HUDEP-2 (cell line): Measurements from ENCODE around the gene PIP5K1C.
"Not testable (repeated sequence)": the region's sequence is repeated elsewhere in the genome, so short reads cannot be mapped to it uniquely, and the experiment has no call there.

Experiments used
- DNase-seq, 76 experiments: peaks; one replicate each; lab custom pipeline; 2025; ENCODE audit not compliant: unreplicated experiment in 76 of 76; lab: John Stamatoyannopoulos, UW

PIP5K1C gene

GRCh38 chr19:3679581-3679980 lies 20.7 kb downstream of the PIP5K1C start:
- no peak for DNase-seq

DNA sequence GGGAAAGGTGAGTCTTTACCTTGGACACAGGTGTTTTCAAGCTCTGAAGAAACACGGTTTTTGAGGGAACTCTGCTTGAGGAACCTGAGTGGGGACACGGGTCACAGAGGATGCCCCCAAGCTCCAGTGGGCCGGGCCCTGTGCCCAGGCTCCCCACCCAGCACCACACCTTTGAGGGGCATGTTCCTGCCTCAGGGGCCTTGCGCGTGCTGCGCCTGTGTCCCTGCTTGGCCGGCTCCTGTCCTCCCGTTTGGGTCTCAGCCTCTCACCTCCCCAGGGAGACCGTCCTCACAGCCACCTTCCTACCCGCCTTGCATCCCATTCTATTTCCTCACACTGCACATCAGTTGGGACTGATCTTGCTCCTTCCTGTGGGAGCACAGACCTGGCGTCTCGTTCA lies 21.1 kb downstream of the PIP5K1C start:
- DNase-seq, result no peak

GRCh38 chr19:3678188-3678587 lies 22.1 kb downstream of the PIP5K1C start:
- no peak for DNase-seq

DNA sequence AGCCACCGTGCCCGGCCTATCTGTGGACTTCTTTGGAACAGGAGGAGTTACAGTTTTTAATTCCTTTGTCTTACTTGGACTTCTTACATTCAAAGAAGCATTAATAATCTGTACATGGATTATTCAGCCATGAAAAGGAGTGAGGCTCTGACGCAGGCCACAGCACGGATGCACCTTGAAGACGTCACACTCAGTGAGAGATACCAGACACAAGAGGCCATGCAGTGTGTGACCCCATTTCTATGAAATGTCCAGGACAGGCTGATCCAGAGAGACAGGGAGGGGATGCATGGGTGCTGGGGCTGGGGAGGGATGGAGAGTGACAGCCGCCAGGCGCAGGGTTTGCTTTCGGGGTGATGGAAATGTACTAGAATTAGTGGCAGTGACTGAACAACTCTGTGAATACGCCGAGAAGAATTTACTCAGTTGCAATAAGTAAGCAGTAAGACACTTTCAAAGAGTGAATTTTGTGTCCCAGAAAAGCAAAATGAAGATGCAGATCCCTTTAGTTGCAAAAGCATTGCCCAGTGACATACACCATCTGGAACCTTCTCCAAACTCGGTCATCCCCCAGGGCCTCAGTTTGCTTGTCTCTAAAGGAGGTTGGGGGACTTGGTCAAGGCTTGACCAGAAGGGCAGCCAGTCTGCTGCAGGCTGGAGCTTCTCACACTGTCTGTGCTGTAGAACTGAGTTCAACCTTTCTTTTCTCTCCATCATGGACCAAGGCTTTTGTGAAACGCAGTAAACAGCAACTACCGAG lies 25.3 kb downstream of the PIP5K1C start:
- DNase-seq, result no peak

- DNase-seq, result no peak
These were observed 26.5 kb downstream of the PIP5K1C start for GRCh38 chr19:3673506-3674439.

DNA sequence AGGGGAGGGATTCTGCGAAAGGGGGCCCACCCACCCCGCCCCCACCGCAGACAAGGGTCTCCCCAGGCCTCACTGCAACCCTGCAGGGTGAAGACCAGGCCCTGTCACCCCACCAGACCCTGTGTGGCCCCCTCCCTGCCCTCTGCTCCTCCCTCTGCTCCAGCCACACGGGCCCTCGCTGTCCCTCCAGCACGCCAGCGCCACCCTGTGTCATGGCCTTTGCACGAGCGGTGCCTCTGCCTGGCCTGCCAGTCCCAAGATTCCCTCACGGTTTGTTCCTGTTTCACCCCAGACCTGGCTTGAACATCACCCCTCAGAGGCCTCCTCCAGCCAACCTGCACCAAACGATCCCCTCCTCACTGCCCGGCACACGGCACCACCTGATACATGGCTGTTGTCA lies 27.3 kb downstream of the PIP5K1C start:
- DNase-seq, result no peak

- no peak for DNase-seq
These were observed 27.7 kb downstream of the PIP5K1C start for GRCh38 chr19:3672575-3672948.

DNA sequence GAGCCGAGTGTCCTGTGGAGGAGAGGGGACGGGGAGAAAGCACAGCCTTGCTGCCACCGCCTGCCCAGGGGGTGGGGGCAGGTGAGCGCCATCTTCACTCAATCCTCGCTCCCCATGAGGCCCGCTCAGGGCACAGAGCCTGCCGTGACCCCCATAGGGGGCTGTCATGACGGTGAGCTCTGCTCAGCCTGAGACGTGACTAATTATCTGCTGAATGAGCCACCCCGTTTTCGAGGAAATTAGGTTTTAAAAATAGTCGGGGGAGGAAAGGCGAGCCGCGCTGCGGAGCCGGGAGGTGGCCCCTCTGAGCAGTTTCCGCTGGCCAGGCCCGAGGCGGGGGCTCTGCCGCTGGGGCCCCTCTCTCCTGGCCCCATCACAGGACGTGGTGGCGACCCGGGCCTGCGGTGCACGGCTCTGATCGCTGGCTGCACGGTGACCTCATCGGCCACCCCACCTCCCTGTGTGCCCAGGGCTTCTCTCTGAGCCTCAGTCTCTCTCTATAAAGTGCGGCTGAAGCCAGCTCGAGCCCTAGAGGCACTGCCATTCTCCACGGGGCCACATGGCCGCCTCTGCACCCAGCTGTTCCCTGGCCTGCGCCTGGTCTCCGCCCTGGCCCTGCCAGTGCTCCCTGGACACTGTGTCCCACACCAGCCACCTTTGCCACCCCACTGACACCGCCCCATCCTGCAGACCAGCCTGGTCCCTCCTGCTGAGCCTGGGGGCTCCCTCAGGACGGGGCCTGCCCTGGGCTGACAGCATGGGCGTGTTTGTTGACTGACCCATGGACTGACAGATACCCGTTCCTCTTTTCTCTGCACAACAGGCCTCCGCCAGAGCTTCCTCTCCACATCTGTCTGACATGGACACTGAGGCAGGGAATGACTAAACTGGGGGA lies 28.3 kb downstream of the PIP5K1C start:
- DNase-seq, result no peak

- no peak for DNase-seq
These were observed 29.2 kb downstream of the PIP5K1C start for GRCh38 chr19:3670796-3671679.

DNA sequence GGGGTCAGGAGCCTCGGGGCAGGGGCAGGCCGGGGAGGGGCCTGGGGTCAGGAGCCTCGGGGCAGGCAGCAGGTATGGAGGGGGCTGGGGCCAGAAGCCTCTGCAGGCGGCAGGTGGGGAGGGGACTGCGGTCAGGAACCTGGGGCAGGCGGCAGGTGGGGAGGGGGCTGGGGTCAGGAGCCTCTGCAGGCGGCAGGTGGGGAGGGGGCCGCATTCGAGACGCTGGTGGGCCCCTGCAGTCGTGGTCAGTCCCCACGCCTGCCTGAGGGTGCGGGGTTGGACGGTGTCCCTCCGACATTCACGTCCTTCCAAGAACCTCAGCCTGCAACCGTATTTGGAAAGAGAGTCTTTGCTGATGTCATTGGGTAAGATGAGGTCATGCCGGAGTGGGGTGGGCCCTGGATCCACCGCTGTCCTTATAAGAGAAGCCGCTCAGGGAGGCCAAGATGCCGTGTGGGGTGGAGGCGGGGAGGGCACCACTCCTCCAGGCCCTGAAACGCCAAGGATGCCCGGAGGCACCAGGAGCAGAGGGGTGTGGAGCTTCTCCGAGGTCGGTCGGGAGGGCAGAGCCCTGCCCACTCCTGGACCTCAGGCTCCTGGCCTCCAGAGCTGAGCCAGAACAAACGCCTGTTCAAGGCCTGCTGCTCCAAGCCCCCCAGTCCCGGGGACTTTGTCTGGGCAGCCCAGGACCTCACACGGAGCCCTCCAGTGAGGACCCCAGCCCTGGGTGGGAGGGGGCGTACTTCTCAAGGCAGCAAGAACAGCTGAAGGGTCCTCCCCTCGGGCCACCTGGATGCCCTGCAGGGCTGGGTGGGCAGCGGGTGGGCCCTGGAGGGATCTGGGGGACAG lies 30.1 kb downstream of the PIP5K1C start:
- no peak for DNase-seq

GRCh38 chr19:3669082-3669946 lies 31.0 kb downstream of the PIP5K1C start:
- no peak for DNase-seq

GRCh38 chr19:3668331-3669081 lies 31.8 kb downstream of the PIP5K1C start:
- no peak for DNase-seq

DNA sequence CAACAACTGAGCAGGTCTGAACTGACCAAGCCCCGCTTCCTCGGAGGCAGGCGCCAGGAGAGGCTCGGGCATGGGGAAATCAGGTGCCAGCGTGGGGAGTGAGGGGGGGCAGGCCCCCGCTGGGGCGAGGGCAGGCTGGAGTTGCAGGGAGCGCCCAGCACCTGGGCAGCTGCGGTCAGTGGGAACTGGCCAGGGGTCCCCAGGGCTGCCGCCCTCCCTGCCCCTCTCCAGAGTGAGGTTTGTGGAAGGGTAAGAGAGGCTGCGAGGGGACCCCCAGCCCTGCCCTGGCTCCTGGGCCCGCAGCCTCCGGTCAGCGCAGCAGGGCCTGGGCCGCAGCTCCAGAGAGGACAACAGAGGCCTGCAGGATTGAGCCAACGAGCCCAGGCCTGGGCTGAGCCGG lies 32.5 kb downstream of the PIP5K1C start:
- DNase-seq, result no peak

GRCh38 chr19:3667037-3667638 lies 33.1 kb downstream of the PIP5K1C start:
- DNase-seq, result no peak

DNA sequence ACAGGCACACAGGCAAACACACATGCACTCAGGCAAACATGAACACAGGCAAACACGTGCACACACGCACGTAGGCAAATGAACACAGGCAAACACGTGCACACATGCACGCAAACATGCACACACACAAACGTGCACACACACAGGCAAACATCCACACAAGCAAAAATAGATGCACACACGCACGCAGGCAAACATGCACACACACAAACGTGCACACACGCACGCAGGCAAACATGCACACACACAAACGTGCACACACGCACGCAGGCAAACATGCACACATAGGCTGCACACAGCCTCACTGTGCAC lies 33.8 kb downstream of the PIP5K1C start:
- not testable (repeated sequence) for DNase-seq

DNA sequence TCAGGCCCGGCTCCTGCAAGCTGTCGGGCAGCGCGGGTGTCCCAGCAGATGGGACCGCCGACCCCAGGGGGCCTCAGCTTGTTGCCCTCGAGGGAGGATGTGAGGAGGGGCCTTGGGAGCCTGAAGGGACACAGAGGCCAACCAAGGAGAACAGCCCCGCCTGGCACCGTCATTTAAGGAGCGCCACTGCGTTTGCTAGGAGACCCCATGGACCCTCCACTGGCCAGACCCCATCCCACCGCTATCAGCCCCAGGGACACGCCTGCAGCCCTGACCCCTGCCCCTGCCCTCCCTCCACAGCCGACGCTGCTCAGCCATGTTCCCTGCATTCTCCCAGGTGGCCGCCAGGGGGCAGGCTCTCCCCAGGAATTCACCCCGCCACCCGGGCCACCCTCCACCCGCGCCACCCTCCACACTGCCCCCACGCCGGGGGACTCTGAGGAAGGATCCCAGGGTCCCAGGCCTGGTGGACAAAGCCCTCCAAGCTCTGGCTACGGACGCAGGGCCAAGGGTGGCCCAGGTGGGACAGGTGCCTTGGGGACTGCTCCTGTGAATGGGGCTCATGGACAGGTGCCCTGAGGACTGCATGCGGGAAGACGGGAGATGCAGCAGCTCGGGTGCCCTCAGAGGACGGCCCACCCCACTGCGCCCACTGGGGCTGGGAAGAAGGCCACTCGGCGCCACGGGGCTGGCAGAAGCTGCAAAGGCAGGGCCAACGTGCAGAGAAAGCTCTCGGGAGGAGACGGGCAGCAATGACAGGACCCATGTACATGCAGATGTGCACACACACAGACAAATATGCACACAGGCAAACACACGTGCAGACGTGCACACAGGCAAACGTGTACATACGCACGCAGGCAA lies 34.4 kb downstream of the PIP5K1C start:
- DNase-seq, result peak in 52 of 76 experiments; percentile 8 to 74 (median 46)
